ENCODE data around the gene EXT2.

DNA sequence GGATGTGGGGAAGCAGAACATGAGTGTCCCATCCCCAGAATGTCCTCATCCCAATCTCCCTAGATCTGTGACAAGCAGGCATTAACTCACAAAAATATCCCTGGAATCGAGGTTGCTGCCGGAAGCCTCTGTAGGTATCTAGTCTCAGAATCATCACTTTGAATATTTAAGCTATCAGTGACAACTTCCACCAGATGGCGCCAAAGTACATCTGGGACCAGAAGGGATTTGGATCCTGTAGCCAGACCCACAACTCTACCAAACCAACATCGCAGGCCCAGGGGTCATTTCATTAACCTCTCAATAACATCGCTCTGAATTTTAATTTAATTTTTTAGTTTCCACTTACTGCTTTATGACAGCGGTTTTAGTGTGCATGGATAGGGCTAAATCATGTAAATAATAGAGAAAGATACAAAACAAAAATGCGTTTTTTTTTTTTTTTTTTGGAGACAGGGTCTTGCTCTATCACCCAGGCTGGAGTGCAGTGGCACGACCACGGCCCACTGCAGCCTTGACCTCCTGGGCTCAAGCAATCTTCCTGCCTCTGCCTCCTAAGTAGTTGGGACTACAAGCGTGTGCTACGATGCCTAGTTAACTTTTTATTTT lies 1.1 kb upstream of the EXT2 start:
- TF ChIP-seq, protein P1, sequence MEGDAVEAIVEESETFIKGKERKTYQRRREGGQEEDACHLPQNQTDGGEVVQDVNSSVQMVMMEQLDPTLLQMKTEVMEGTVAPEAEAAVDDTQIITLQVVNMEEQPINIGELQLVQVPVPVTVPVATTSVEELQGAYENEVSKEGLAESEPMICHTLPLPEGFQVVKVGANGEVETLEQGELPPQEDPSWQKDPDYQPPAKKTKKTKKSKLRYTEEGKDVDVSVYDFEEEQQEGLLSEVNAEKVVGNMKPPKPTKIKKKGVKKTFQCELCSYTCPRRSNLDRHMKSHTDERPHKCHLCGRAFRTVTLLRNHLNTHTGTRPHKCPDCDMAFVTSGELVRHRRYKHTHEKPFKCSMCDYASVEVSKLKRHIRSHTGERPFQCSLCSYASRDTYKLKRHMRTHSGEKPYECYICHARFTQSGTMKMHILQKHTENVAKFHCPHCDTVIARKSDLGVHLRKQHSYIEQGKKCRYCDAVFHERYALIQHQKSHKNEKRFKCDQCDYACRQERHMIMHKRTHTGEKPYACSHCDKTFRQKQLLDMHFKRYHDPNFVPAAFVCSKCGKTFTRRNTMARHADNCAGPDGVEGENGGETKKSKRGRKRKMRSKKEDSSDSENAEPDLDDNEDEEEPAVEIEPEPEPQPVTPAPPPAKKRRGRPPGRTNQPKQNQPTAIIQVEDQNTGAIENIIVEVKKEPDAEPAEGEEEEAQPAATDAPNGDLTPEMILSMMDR (IDR thresholded peaks at IDR 0.05), result peak; percentile 88
- TF ChIP-seq ZFX (IDR thresholded peaks at IDR 0.05; ENCODE audit: borderline replicate concordance), result no peak

Data from 22Rv1 (cell line).